ENCODE measurements around the gene FAF1.

DNA sequence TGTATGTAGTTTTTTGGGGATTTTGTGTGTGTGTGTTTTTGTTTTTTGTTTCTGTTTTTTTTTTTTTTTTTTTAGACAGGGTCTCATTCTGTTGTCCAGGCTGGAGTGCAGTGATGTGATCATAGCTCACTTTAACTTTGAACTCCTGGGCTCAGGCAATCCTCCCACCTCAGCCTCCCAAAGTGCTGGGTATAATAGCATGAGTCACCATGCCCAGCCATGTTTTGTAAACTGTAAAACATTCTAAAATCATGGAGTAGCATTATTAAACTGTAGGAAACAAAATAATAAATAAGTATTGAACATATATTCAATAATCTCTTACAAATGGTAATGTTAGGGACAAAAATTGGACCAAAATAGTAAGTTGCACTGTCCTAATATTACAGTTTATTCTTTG lies 124.0 kb downstream of the FAF1 start:
- TF ChIP-seq, protein P1, sequence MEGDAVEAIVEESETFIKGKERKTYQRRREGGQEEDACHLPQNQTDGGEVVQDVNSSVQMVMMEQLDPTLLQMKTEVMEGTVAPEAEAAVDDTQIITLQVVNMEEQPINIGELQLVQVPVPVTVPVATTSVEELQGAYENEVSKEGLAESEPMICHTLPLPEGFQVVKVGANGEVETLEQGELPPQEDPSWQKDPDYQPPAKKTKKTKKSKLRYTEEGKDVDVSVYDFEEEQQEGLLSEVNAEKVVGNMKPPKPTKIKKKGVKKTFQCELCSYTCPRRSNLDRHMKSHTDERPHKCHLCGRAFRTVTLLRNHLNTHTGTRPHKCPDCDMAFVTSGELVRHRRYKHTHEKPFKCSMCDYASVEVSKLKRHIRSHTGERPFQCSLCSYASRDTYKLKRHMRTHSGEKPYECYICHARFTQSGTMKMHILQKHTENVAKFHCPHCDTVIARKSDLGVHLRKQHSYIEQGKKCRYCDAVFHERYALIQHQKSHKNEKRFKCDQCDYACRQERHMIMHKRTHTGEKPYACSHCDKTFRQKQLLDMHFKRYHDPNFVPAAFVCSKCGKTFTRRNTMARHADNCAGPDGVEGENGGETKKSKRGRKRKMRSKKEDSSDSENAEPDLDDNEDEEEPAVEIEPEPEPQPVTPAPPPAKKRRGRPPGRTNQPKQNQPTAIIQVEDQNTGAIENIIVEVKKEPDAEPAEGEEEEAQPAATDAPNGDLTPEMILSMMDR (IDR thresholded peaks at IDR 0.05), result no peak
- TF ChIP-seq POLR2A (IDR thresholded peaks at IDR 0.05) (no peak), EP300 (IDR thresholded peaks at IDR 0.05; ENCODE audit: low read depth) (no peak), POLR2AphosphoS5 (IDR thresholded peaks at IDR 0.05) (no peak)

Measured in transverse colon (tissue), 4 donors.